Measurements from ENCODE around the gene GEMIN7.

GEMIN7 gene

GRCh38 chr19:45063851-45064801 lies 14.9 kb upstream of the GEMIN7 start:
- DNase-seq = no peak

GRCh38 chr19:45066921-45067661 lies 12.0 kb upstream of the GEMIN7 start:
- no peak for DNase-seq

GRCh38 chr19:45068041-45068440 lies 11.0 kb upstream of the GEMIN7 start:
- DNase-seq = no peak

- DNase-seq = no peak
Measured at GRCh38 chr19:45069056-45069455, 10.0 kb upstream of the GEMIN7 start.

GRCh38 chr19:45070214-45070613 lies 8.8 kb upstream of the GEMIN7 start:
- DNase-seq = no peak

- no peak for DNase-seq
Measured at GRCh38 chr19:45070861-45071544, 8.1 kb upstream of the GEMIN7 start.

GRCh38 chr19:45071545-45071938 lies 7.5 kb upstream of the GEMIN7 start:
- DNase-seq = no peak

GRCh38 chr19:45071969-45072790 lies 6.9 kb upstream of the GEMIN7 start:
- no peak for DNase-seq

- DNase-seq = no peak
Measured at GRCh38 chr19:45074744-45075300, 4.2 kb upstream of the GEMIN7 start.

- DNase-seq = no peak
Measured at GRCh38 chr19:45075301-45076028, 3.6 kb upstream of the GEMIN7 start.

GRCh38 chr19:45076029-45076850 lies 2.8 kb upstream of the GEMIN7 start, which contains the start of gene ZNF296:
Gene ZNF296 (minus strand): TSS chr19:45076478. CDS start chr19:45076373, 105 bp downstream.
- DNase-seq = no peak

GRCh38 chr19:45076851-45077730 lies 2.0 kb upstream of the GEMIN7 start:
- DNase-seq = no peak

GRCh38 chr19:45078390-45079062 lies 534 bp upstream of the GEMIN7 start:
- no peak for DNase-seq

- no peak for DNase-seq
Measured at GRCh38 chr19:45079911-45080370, 881 bp downstream of the GEMIN7 start.

- no peak for DNase-seq
Measured at GRCh38 chr19:45082170-45082569, 3.1 kb downstream of the GEMIN7 start.

- no peak for DNase-seq
Measured at GRCh38 chr19:45086480-45086879, 7.4 kb downstream of the GEMIN7 start.

GRCh38 chr19:45087531-45087930 lies 8.5 kb downstream of the GEMIN7 start:
- DNase-seq = no peak

GRCh38 chr19:45090034-45090433 lies 11.0 kb downstream of the GEMIN7 start:
- DNase-seq = no peak

GRCh38 chr19:45090606-45091005 lies 11.5 kb downstream of the GEMIN7 start:
- no peak for DNase-seq

All from NCI-H1694 treated with DMSO at 0.1 percent for 48 hours (cell line).